ENCODE data around the gene CALHM5.
"Not testable (repeated sequence)": the region's sequence is repeated elsewhere in the genome, so short reads cannot be mapped to it uniquely, and the experiment has no call there.

The CALHM5 gene

GRCh38 chr6:116475141-116475540, 36.3 kb upstream of the CALHM5 start:
- FAIRE-seq (no peak), DNase-seq (ENCODE audit: insufficient read length, low spot score) (no peak)
- TF ChIP-seq POU2F2 (IDR thresholded peaks at IDR 0.05; ENCODE audit: low read depth, low read length) (no peak), POLR2AphosphoS5 (IDR thresholded peaks at IDR 0.05; ENCODE audit: low read depth, low read length) (no peak), PAX5 (IDR thresholded peaks at IDR 0.05; ENCODE audit: insufficient read depth, low read length, severe bottlenecking) (no peak), SPI1 (IDR thresholded peaks at IDR 0.05; ENCODE audit: low read depth, low read length) (no peak), POLR2A (IDR thresholded peaks at IDR 0.05; ENCODE audit: low read depth, low read length) (no peak), TAF1 (IDR thresholded peaks at IDR 0.05; ENCODE audit: low read depth, low read length) (no peak)

- peak; percentile 22 for DNase-seq (ENCODE audit: insufficient read length, low spot score)
- FAIRE-seq, result peak; percentile 92
Observed at GRCh38 chr6:116476002-116476678, 35.3 kb upstream of the CALHM5 start.

GRCh38 chr6:116482780-116483179, 28.7 kb upstream of the CALHM5 start:
- no peak for TF ChIP-seq POU2F2 (IDR thresholded peaks at IDR 0.05; ENCODE audit: low read depth, low read length)
- TF ChIP-seq TAF1 (IDR thresholded peaks at IDR 0.05; ENCODE audit: low read depth, low read length), result no peak
- TF ChIP-seq PAX5 (IDR thresholded peaks at IDR 0.05; ENCODE audit: insufficient read depth, low read length, severe bottlenecking), result no peak
- no peak for TF ChIP-seq SPI1 (IDR thresholded peaks at IDR 0.05; ENCODE audit: low read depth, low read length)
- TF ChIP-seq POLR2A (IDR thresholded peaks at IDR 0.05; ENCODE audit: low read depth, low read length), result no peak
- TF ChIP-seq POLR2AphosphoS5 (IDR thresholded peaks at IDR 0.05; ENCODE audit: low read depth, low read length), result no peak
- FAIRE-seq (no peak), DNase-seq (ENCODE audit: insufficient read length, low spot score) (no peak)

More at GRCh38 chr6:116476002-116476678, 35.3 kb upstream of the CALHM5 start:
- TF ChIP-seq PAX5 (IDR thresholded peaks at IDR 0.05; ENCODE audit: insufficient read depth, low read length, severe bottlenecking), result no peak
- TF ChIP-seq POLR2A (IDR thresholded peaks at IDR 0.05; ENCODE audit: low read depth, low read length), result no peak
- TF ChIP-seq SPI1 (IDR thresholded peaks at IDR 0.05; ENCODE audit: low read depth, low read length), result peak; percentile 94
- TF ChIP-seq POLR2AphosphoS5 (IDR thresholded peaks at IDR 0.05; ENCODE audit: low read depth, low read length), result no peak
- TF ChIP-seq TAF1 (IDR thresholded peaks at IDR 0.05; ENCODE audit: low read depth, low read length), result no peak
- peak; percentile 55 for TF ChIP-seq POU2F2 (IDR thresholded peaks at IDR 0.05; ENCODE audit: low read depth, low read length)

GRCh38 chr6:116483616-116484015, 27.8 kb upstream of the CALHM5 start:
- TF ChIP-seq PAX5 (IDR thresholded peaks at IDR 0.05; ENCODE audit: insufficient read depth, low read length, severe bottlenecking), result no peak
- TF ChIP-seq POLR2AphosphoS5 (IDR thresholded peaks at IDR 0.05; ENCODE audit: low read depth, low read length), result no peak
- TF ChIP-seq POU2F2 (IDR thresholded peaks at IDR 0.05; ENCODE audit: low read depth, low read length), result no peak
- TF ChIP-seq POLR2A (IDR thresholded peaks at IDR 0.05; ENCODE audit: low read depth, low read length), result no peak
- TF ChIP-seq TAF1 (IDR thresholded peaks at IDR 0.05; ENCODE audit: low read depth, low read length), result no peak
- no peak for TF ChIP-seq SPI1 (IDR thresholded peaks at IDR 0.05; ENCODE audit: low read depth, low read length)
- no peak for DNase-seq (ENCODE audit: insufficient read length, low spot score)
- no peak for FAIRE-seq

- TF ChIP-seq POLR2A (IDR thresholded peaks at IDR 0.05; ENCODE audit: low read depth, low read length) (no peak), PAX5 (IDR thresholded peaks at IDR 0.05; ENCODE audit: insufficient read depth, low read length, severe bottlenecking) (no peak), POLR2AphosphoS5 (IDR thresholded peaks at IDR 0.05; ENCODE audit: low read depth, low read length) (no peak), TAF1 (IDR thresholded peaks at IDR 0.05; ENCODE audit: low read depth, low read length) (no peak), POU2F2 (IDR thresholded peaks at IDR 0.05; ENCODE audit: low read depth, low read length) (no peak), SPI1 (IDR thresholded peaks at IDR 0.05; ENCODE audit: low read depth, low read length) (no peak)
- FAIRE-seq (no peak), DNase-seq (ENCODE audit: insufficient read length, low spot score) (no peak)
Observed at GRCh38 chr6:116485559-116486184, 25.8 kb upstream of the CALHM5 start.

- DNase-seq (ENCODE audit: insufficient read length, low spot score) (no peak), FAIRE-seq (peak; percentile 20)
- TF ChIP-seq POLR2AphosphoS5 (IDR thresholded peaks at IDR 0.05; ENCODE audit: low read depth, low read length), result no peak
Observed at GRCh38 chr6:116491610-116492330, 19.7 kb upstream of the CALHM5 start.

GRCh38 chr6:116492331-116493067, 18.9 kb upstream of the CALHM5 start:
- TF ChIP-seq POU2F2 (IDR thresholded peaks at IDR 0.05; ENCODE audit: low read depth, low read length), result no peak
- TF ChIP-seq PAX5 (IDR thresholded peaks at IDR 0.05; ENCODE audit: insufficient read depth, low read length, severe bottlenecking), result no peak
- TF ChIP-seq POLR2A (IDR thresholded peaks at IDR 0.05; ENCODE audit: low read depth, low read length), result no peak
- TF ChIP-seq SPI1 (IDR thresholded peaks at IDR 0.05; ENCODE audit: low read depth, low read length), result no peak
- TF ChIP-seq POLR2AphosphoS5 (IDR thresholded peaks at IDR 0.05; ENCODE audit: low read depth, low read length), result no peak
- no peak for TF ChIP-seq TAF1 (IDR thresholded peaks at IDR 0.05; ENCODE audit: low read depth, low read length)
- no peak for DNase-seq (ENCODE audit: insufficient read length, low spot score)
- no peak for FAIRE-seq

- DNase-seq (ENCODE audit: insufficient read length, low spot score); FAIRE-seq: not testable (repeated sequence)
Observed at GRCh38 chr6:116495161-116495560, 16.3 kb upstream of the CALHM5 start.

- TF ChIP-seq SPI1 (IDR thresholded peaks at IDR 0.05; ENCODE audit: low read depth, low read length) (no peak), POLR2A (IDR thresholded peaks at IDR 0.05; ENCODE audit: low read depth, low read length) (no peak), PAX5 (IDR thresholded peaks at IDR 0.05; ENCODE audit: insufficient read depth, low read length, severe bottlenecking) (no peak), POU2F2 (IDR thresholded peaks at IDR 0.05; ENCODE audit: low read depth, low read length) (no peak), POLR2AphosphoS5 (IDR thresholded peaks at IDR 0.05; ENCODE audit: low read depth, low read length) (no peak), TAF1 (IDR thresholded peaks at IDR 0.05; ENCODE audit: low read depth, low read length) (no peak)
- no peak for DNase-seq (ENCODE audit: insufficient read length, low spot score)
- FAIRE-seq, result no peak
Observed at GRCh38 chr6:116497113-116497676, 14.2 kb upstream of the CALHM5 start.

All from GM12891 (cell line).